ENCODE measurements around the gene ANKRD53.

ANKRD53 gene

DNA sequence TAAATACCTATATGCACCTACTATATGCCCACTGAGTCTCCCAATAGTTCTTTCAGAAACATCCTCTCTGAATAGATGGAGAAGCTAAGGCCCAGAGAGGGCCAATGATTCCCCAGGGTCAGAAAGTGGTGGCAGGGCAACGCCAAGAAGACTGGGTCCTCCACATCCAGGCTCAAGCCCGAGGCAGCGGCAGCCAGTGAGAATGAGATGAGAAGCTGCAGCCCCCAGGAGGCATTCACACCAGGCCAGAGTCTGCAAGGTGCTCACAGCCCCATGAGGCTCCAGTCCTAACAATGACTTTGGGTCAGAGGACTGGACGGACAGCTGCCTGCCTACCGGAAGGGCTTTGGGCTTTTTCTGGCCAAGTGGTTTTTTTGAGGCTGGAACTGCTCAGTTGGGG, 12.7 kb downstream of the ANKRD53 start:
- POLR2A ChIA-PET = no interaction called here
- DNase-seq (ENCODE audit: low read depth, low spot score) = no peak
- CTCF ChIA-PET = interaction anchor here (1.1 to 1.3 kb wide), 3 partner anchors 10 to 27 kb away, joined by 3 to 5 read pairs (median 3); no protein-coding TSS in a partner anchor

DNA sequence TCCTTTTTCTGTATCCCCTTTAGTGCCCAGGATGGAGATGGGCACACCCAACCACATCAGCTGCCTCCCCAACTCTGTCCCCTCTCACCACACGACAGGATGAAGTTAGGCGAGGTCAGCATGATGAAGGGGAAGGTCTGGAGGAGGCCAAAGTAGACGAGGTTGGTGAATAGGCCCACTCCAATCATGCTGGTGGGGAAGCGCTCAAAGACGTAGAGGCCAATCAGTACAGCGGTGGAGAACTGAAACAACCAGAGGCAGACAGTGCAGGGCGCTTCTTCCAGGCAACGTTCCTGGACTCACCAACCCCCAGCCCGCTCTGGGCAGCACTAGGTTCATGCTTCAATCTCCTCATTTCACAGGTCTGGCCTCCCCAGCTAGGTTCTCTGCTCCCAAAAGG, 13.3 kb downstream of the ANKRD53 start:
- no peak for TF ChIP-seq CTCF (IDR thresholded peaks at IDR 0.05; ENCODE audit: insufficient read depth, low read length, missing control alignments)
- DNase-seq (ENCODE audit: low read depth, low spot score) = no peak
- ChIA-PET CTCF (interaction anchor here (0.8 to 1.3 kb wide), 4 partner anchors 10 to 27 kb away, joined by 3 to 5 read pairs (median 4); partner anchors contain the start of gene ANKRD53), POLR2A (no interaction called here)
- H3K4me3 ChIP-seq (ENCODE audit: low read depth, low read length) = no peak overlapping the region

More for the DNA sequence above, 12.7 kb downstream of the ANKRD53 start:
- TF ChIP-seq CTCF (IDR thresholded peaks at IDR 0.05; ENCODE audit: insufficient read depth, low read length, missing control alignments) = no peak
- H3K4me3 ChIP-seq (ENCODE audit: low read depth, low read length) = no peak overlapping the region

DNA sequence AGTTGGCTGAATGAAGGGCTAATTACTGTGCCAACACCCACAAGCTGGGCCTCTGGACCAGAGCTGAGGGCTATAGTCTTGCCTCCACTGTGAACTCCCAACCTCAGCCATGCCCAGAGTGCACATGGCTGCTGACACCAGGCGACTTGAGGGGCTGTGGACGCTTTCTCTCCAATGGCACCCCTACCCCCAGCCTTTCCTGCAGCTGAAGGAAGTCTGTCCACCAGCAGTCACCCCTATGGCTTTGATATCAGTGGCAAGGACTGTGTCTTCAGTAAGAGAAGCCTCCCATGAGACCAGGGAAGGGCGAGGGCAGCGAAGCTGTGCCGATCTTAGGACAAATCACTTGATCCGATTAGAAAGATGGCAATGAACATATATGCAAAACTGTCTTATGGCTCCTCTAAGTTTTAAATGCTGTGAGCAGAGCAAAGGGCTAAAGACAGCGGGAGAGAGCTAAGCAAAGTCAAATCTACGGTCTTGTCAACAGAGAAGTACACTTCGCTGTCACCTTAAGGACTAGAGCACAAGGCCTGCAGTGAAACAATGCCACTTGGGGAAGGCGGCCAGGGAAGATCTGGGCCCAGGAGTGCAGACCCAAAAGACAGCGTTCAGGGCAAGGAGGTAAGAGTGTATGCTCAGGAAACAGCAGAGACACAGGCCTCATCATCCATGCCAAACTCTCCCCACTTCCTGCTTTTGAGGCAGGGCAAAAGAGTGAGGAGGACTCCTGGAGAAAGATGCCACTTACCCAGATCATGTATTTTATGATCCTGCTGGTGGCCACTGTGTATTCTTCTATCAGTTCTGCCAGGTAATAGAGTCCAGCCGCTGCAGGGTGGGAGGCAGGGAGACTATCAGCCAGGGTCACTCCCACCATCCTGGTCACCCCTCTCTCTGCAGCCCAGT, 14.8 kb downstream of the ANKRD53 start:
- H3K4me3 ChIP-seq (ENCODE audit: low read depth, low read length) = peak overlapping the region; percentile 83
- no peak for DNase-seq (ENCODE audit: low read depth, low spot score)
- ChIA-PET POLR2A (no interaction called here), CTCF (interaction anchor here (1.6 to 2.9 kb wide), 5 partner anchors 9 to 45 kb away, joined by 5 to 21 read pairs (median 10); no protein-coding TSS in a partner anchor)
- no peak for TF ChIP-seq CTCF (IDR thresholded peaks at IDR 0.05; ENCODE audit: insufficient read depth, low read length, missing control alignments)

GRCh38 chr2:70994009-70994698, 15.7 kb downstream of the ANKRD53 start:
- ChIA-PET POLR2A (interaction anchor here (0.6 to 1.2 kb wide), 2 partner anchors 29 to 74 kb away, joined by 3 to 5 read pairs; no protein-coding TSS in a partner anchor), CTCF (interaction anchor here (0.9 to 2.9 kb wide), 5 partner anchors 9 to 46 kb away, joined by 3 to 21 read pairs (median 9); no protein-coding TSS in a partner anchor)
- DNase-seq (ENCODE audit: low read depth, low spot score) = no peak
- H3K4me3 ChIP-seq (ENCODE audit: low read depth, low read length) = peak overlapping the region; percentile 83
- no peak for TF ChIP-seq CTCF (IDR thresholded peaks at IDR 0.05; ENCODE audit: insufficient read depth, low read length, missing control alignments)

- ChIA-PET POLR2A (interaction anchor here (0.6 to 1.2 kb wide), 2 partner anchors 29 to 73 kb away, joined by 3 to 5 read pairs; no protein-coding TSS in a partner anchor), CTCF (interaction anchor here (0.9 to 2.9 kb wide), 3 partner anchors 9 to 13 kb away, joined by 3 to 21 read pairs (median 5); no protein-coding TSS in a partner anchor)
- peak; percentile 86 for TF ChIP-seq CTCF (IDR thresholded peaks at IDR 0.05; ENCODE audit: insufficient read depth, low read length, missing control alignments)
- H3K4me3 ChIP-seq (ENCODE audit: low read depth, low read length) = peak within 1 kb of the TSS; percentile 83
- DNase-seq (ENCODE audit: low read depth, low spot score) = peak; percentile 10
Observed at GRCh38 chr2:70994699-70995425, 16.4 kb downstream of the ANKRD53 start, which contains the start of gene TEX261. TSS of gene TEX261 (minus strand) at chr2:70994873. CDS start at chr2:70994757, 116 bp downstream.
